Rectal smooth muscle tissue (tissue), 1 donor: Measurements from ENCODE around the gene KIAA0040.

ENCODE experiments used
- H3K27ac ChIP-seq: one replicate; pipeline ENCODE4 v1.7.0; 2013; ENCODE audit warnings: low read depth, low read length, inconsistent platforms
- H3K27me3 ChIP-seq: one replicate; pipeline ENCODE4 v1.7.0; 2013; ENCODE audit warnings: low read length; ENCODE audit not compliant: control insufficient read depth, insufficient read depth
- H3K36me3 ChIP-seq: one replicate; pipeline ENCODE4 v1.7.0; 2013; ENCODE audit warnings: low read length; ENCODE audit not compliant: control insufficient read depth, insufficient read depth
- H3K4me1 ChIP-seq: one replicate; pipeline ENCODE4 v1.7.0; 2013; ENCODE audit warnings: low read length; ENCODE audit not compliant: control insufficient read depth, insufficient read depth
- H3K4me3 ChIP-seq: one replicate; pipeline ENCODE4 v1.7.0; 2013; ENCODE audit warnings: low read length
- H3K9ac ChIP-seq: one replicate; pipeline ENCODE4 v1.7.0; 2013; ENCODE audit warnings: low read length

Gene KIAA0040

DNA sequence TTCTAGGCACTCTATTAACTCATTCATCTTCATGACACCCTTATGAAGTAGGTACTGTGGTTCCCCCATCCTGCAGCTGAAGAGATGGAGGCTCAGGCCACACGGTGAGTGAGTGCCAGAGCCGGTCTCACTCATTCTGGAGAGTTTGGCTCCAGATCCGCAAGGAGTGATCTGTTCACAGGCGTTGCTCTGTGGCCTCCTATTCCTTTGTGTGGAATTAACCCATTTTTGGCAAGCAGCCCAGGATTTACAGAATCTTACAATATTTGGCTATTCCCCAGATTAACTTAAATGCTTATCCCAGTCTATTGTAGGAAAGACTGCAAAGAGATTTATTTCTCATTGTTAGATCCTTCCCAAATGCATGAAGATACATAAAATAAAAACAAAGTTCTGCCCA lies 29.6 kb downstream of the KIAA0040 start:
- H3K27ac ChIP-seq, result no peak overlapping the region
- H3K4me3 ChIP-seq, result no peak overlapping the region

DNA sequence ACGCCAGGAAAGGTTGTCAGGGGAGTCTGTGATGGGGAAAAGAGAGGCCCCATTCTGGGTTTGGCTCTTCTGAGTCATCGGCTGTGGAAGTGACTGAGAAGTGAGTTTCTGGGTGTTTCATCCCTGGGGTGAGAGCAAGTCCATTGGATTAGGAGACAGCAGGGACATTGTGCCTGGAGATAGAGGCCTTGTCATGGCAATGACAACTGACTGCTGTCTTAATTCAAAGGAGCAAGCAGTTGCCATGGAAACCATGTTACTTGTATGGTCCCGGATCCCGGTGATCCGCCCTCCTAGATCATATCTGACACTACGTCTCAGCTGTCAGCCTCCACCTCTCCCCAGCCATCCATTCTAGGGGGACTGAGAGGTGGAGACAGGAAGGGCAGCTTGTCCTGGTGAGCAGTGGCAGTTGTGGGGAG lies 34.4 kb downstream of the KIAA0040 start:
- peaks cover 12% of the 10 kb centered on the region for H3K36me3 ChIP-seq
- H3K4me1 ChIP-seq, result no peaks in the 10 kb centered on the region
- no peaks in the 10 kb centered on the region for H3K27me3 ChIP-seq
- H3K4me3 ChIP-seq, result no peak overlapping the region
- no peak overlapping the region for H3K27ac ChIP-seq
- H3K9ac ChIP-seq, result no peak overlapping the region

More for the DNA sequence above, 29.6 kb downstream of the KIAA0040 start:
- Histone ChIP-seq H3K27me3 (no peaks in the 10 kb centered on the region), H3K36me3 (peaks cover 19% of the 10 kb centered on the region), H3K9ac (no peak overlapping the region), H3K4me1 (no peaks in the 10 kb centered on the region)

DNA sequence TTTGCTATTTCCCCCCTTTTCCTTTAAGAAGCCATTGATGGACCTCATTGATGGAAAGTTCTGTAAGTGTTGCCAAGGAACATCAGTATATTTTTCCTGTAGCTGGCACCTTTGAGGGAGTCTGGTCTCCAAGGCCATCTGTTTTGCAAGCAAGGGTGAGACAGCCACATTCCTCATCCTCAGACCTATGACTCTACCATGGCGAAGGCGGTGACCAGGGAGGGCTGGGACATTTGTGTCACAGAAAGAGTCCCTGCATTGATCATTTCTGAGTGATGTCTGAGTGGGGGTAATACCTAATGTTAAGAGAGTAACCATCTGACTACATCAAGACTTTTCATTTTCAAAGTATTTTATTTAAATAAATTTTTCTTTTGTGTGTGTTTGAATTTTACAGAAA lies 35.4 kb downstream of the KIAA0040 start:
- no peak overlapping the region for H3K27ac ChIP-seq
- no peak overlapping the region for H3K4me3 ChIP-seq
- peaks cover 12% of the 10 kb centered on the region for H3K36me3 ChIP-seq
- H3K4me1 ChIP-seq, result no peaks in the 10 kb centered on the region
- H3K27me3 ChIP-seq, result no peaks in the 10 kb centered on the region
- no peak overlapping the region for H3K9ac ChIP-seq

DNA sequence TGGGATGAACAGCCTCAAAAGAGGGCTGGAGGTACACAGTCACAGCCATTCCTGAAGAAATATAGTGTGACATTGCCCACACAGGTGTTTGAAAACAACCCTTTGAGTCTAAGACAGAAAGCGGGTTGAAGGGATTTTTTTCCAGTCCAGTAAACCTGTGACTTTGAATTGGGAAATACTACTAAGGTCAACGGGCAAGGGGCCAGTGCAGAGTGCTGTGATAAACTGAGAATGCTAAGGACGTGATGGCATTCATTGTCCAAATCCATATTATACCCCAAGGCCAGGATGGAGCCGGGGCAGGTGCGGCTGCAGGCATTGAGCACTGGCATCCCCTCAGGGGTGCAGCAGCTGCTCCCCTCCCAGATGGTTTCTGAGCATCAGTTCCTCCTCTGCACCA lies 36.6 kb downstream of the KIAA0040 start:
- no peak overlapping the region for H3K9ac ChIP-seq
- no peaks in the 10 kb centered on the region for H3K4me1 ChIP-seq
- H3K27me3 ChIP-seq, result no peaks in the 10 kb centered on the region
- H3K36me3 ChIP-seq, result peaks cover 7% of the 10 kb centered on the region
- H3K27ac ChIP-seq, result no peak overlapping the region
- no peak overlapping the region for H3K4me3 ChIP-seq

DNA sequence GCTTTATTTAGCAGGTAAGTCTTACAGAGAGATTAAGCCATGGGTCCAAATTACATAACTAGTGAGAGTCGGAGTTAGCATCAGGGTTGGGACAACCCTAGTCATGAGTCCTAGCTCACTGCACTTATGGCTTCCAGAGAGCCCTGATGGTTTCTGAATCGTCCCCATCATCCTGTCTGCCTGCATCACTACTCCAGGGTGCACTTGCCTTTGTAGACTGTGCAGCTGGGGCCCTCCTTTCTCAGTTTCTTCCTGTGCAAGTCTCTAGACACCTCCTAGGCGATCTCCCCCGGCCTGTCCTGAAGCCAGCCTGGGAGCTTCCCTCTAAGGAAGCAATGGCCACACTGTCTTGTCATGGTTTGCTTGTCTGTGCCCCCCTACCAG lies 37.1 kb downstream of the KIAA0040 start:
- Histone ChIP-seq H3K9ac (no peak overlapping the region), H3K36me3 (peaks cover 2% of the 10 kb centered on the region), H3K4me3 (no peak overlapping the region), H3K4me1 (no peaks in the 10 kb centered on the region), H3K27me3 (no peaks in the 10 kb centered on the region), H3K27ac (no peak overlapping the region)

DNA sequence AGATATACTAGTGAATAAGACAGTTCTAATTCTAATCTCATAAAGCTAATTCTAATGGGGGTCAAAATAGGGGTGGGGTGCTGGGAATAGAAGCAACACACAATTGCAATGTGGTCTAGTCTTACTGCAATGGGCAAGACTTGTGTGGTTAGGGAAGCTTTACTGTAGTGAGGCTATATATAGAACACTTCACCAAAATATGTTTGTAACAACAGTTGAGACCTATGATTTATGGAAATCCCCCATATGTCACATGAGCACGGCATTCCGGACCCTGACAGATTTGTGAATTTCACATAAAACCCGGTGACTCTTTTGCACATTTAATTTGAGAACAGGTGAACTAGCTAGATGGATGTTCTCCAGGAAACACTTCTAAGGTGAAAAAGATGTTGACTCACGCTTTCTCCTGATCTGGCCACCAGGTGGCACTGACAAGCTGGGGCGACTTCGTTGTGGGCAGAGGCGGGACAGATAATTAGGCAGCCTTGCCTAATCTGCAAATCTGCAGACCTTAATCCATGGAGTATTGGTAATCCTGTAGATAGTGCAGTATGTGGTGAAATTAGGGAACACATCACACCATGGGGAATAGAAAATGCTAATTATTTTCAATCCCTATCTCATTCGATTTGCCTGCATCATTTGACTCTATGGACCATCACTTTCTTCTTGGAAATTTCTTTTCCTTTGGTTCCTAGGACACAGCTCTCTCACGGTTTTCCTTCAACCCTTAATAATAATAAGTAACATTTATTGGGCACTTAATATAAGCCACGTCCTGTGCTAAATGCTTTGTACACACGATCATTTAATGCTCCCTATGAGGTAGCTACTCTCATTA lies 37.7 kb downstream of the KIAA0040 start:
- Histone ChIP-seq H3K27ac (no peak overlapping the region), H3K4me3 (no peak overlapping the region), H3K4me1 (no peaks in the 10 kb centered on the region), H3K36me3 (no peaks in the 10 kb centered on the region), H3K9ac (no peak overlapping the region), H3K27me3 (no peaks in the 10 kb centered on the region)

DNA sequence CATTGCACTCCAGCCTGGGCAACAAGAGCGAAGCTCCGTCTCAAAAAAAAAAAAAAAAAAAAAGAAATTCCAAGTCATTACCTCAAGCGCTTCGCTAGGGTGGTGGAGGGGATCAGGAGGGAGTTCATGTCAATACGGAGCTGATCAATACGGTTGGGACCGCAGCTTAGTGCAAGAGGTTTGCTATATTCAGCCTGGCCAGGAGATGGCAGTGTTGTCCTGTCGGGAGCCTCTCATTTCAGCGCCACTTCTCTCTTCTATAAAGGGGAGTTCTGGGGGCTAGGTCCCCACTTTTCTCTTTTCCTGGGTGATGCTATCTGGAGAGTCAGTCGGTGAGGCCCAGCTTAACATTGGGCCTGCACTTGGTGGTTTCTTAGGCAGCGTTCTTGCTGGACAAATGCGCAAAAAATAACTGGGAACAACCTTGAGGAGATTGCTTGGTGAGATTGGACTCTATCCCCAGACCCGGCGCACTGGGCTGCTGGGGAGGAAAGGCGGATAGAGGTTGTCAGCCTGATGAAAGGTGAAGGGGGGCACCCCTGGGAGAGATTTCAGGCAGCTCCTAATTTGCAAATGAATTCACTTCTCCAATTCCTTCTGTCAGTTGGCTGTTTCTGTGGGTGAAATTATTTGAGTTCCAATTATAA lies 40.4 kb downstream of the KIAA0040 start:
- Histone ChIP-seq H3K27me3 (no peaks in the 10 kb centered on the region), H3K27ac (no peak overlapping the region), H3K4me1 (no peaks in the 10 kb centered on the region), H3K9ac (no peak overlapping the region), H3K4me3 (no peak overlapping the region), H3K36me3 (no peaks in the 10 kb centered on the region)

DNA sequence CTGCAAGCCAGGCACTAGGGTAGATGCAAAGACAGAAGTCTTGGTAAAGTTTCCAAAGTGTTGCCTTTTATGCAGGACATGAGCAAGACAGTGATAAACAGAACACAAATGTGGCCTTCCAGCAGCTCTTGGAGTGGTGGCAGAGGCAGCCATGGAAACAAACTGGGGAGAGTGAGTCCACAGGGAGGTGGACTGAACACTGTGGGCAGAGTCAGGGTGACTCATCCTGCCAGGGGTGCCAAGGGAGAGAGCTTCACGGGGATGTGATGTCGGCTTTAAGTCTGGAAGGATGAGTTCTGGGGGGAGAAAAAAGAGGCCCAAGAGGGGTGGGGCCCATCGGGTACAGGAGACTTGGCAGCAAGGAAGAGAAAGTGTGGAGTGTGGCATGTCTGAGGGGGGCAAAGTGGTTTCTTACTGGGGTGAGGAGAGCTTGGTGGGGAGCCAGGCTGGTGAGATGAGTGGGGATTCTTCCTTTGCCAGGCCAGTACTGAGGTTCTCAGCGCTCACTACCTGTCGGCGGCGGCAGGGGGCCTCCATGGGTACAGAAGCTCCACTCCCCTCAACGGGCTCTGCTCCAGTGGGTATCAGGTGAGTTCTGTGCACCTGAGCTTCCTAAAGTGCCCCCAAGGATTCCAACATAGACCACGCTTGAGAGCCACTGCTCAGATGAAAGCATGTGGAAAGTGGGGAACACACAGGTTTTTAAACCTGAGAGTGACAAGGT lies 41.8 kb downstream of the KIAA0040 start:
- Histone ChIP-seq H3K4me3 (no peak overlapping the region), H3K27ac (no peak overlapping the region), H3K36me3 (no peaks in the 10 kb centered on the region), H3K4me1 (no peaks in the 10 kb centered on the region), H3K9ac (no peak overlapping the region), H3K27me3 (no peaks in the 10 kb centered on the region)

DNA sequence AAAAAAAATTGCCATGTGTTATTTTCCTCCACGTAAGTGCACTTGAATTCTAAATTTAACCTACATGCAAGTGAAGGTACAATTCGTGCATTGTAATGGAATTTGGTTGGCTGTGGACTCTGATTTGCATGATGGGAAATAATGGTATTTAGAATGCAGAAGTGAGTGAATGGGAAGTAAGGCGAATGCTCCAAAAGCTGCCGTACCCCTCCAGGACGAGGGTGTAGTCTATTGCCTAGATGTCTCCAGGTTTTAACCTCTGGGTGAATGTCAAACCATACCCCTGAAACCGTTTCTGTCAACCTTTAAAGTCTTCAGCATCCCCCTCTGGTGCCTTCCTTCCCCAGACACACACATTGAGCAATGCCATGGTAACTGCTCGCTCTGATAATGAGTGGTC lies 44.5 kb downstream of the KIAA0040 start:
- Histone ChIP-seq H3K4me3 (no peak overlapping the region), H3K27ac (no peak overlapping the region), H3K36me3 (no peaks in the 10 kb centered on the region), H3K27me3 (no peaks in the 10 kb centered on the region), H3K4me1 (no peaks in the 10 kb centered on the region), H3K9ac (no peak overlapping the region)

DNA sequence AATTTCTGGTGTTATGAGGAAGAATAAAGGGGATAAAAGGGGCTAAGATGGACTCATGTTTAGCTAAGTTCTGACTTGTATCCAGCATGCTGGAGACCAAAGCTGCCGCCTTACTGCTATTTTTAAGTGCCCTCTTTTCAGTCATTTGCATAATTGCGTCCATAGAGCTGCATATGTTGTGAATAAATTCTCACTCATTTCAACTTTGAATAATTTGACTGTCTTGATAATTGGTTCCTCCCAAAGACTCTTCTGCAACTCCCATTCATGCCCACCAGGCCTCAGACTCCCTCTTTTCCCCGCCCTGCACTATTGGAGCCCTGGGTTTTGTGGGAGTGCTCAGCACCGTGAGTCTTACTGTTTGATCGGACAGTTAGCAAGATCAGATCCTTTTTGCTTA lies 45.0 kb downstream of the KIAA0040 start:
- Histone ChIP-seq H3K36me3 (no peaks in the 10 kb centered on the region), H3K4me1 (no peaks in the 10 kb centered on the region), H3K9ac (no peak overlapping the region), H3K27ac (no peak overlapping the region), H3K27me3 (no peaks in the 10 kb centered on the region), H3K4me3 (no peak overlapping the region)

DNA sequence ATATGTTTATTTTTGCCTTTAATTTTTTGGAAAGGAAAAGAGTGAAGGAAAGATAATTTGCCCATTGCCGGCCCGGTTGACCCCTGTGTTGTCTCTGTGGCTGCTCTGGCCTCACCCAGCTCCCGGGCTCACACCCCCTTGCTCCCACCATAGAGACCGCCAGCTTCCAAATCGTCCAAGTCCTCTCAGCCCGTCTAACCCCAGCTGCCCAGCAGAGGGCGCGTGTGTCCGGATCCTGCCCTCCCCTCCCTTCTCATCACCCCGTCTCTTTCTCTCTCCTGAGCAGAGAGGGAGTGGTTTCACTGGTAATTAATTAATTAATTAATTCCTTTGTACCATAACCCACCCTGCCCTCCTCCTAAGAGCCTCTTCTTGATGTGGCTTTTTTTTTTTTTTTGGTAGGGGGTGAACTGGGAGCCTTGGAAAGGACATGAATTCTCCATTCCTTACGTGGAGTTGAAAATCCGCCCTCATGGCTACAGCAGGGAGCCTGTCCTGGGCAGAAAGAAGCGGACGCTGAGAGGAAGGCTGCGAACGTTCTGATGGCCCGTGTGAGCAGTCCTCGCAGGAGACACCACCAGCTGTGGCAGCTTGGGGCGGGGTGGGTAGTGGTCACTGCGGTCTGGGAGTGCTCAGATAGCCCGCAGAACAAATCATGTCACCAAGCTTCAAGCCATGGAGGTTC lies 45.9 kb downstream of the KIAA0040 start:
- Histone ChIP-seq H3K27me3 (no peaks in the 10 kb centered on the region), H3K9ac (no peak overlapping the region), H3K27ac (no peak overlapping the region), H3K36me3 (no peaks in the 10 kb centered on the region), H3K4me1 (no peaks in the 10 kb centered on the region), H3K4me3 (no peak overlapping the region)

DNA sequence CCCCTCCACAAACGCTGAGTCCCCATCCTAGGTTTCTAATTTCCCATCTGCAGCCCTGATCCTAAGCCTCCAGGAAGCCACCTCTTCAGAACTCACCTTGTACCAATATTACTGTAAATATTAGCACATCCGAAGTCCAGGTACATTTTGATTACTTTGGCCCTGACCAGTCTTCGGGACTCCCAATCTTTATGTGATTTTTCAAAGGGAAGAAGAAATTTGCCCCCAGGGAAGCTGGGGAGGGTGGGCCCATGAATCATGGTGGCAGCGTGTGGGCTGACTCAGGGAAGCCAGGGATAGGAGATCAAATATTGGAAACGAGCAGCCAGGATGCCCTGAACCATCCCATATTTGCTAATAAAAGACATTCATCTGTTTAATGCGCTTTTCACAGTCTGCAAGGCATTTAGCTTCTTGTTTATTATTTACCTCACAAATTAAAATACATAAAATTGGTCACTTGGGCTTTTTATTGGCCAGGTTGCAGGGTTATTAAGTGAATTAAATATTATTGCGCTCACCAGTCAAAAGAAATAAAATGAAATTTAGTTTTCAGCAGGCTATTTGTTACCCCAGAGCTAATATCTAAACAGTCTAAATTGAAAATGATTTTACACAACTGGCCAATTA lies 46.6 kb downstream of the KIAA0040 start:
- Histone ChIP-seq H3K36me3 (no peaks in the 10 kb centered on the region), H3K9ac (no peak overlapping the region), H3K4me3 (no peak overlapping the region), H3K4me1 (no peaks in the 10 kb centered on the region), H3K27ac (no peak overlapping the region), H3K27me3 (no peaks in the 10 kb centered on the region)
